Measurements from ENCODE around the gene ZNF79. TPM values are rescaled to one million over a fixed set of nuclear protein-coding genes. Genes with fewer than 3 reads are reported as not detected.

Gene ZNF79
- total and polyA plus RNA-seq, 9 of the 15 experiments (the other 6 are each of a cell fraction or from before 2014, with no cell fraction given) = 0.62 to 7.0 (median 4.1) TPM

DNA sequence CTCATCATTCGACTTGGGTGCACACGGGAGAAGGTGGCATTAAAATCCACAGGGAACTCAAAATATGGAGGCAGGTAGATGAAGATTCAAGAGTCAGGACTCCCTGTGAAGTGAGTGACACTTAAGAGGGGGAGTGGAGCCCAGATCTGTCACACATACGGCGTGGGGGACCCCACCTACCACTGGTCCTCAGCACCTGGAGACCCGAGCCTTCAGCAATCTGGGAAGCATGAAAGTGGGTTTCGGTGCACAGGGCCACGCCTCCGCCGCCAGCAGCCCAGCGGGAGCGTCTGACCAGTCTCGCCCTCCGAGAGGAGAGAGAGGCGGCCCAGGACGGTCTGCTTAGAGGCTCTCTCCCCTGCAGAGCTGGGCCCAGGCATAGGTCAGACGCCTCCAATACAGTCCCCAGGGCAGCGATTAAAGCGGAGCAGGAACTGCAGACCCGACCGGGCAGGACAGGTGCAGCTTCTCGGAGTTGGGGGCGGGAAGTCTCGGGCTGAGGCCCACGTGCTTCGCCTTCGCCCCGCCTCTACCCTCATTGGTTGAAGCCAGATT, 27.9 kb upstream of the ZNF79 start (continued):
- TF ChIP-seq ADNP (tag; IDR thresholded peaks at IDR 0.05) (no peak), XRCC3 (IDR thresholded peaks at IDR 0.05) (no peak), CREM (IDR thresholded peaks at IDR 0.05; ENCODE audit: low read depth) (no peak), NCOA2 (IDR thresholded peaks at IDR 0.05; ENCODE audit: partially characterized antibody in 2 of 2) (no peak), ZNF436 (CRISPR knock-in tag; IDR thresholded peaks at IDR 0.05) (no peak), PREB (CRISPR knock-in tag; IDR thresholded peaks at IDR 0.05) (no peak), ZNF24 (IDR thresholded peaks at IDR 0.05) (no peak), RBM22 (IDR thresholded peaks at IDR 0.05; ENCODE audit: low read depth, low read length, poor library complexity, severe bottlenecking) (no peak), PHB (CRISPR knock-in tag; IDR thresholded peaks at IDR 0.05) (no peak), MYC (IDR thresholded peaks at IDR 0.05; ENCODE audit: low read depth, low read length) (peak; percentile 71), MYC (CRISPR knock-in tag; IDR thresholded peaks at IDR 0.05; ENCODE audit: borderline replicate concordance, low read depth) (no peak), ARID1B (IDR thresholded peaks at IDR 0.05) (no peak), REST (IDR thresholded peaks at IDR 0.05; ENCODE audit: borderline replicate concordance) (no peak; the same call in 1 of the 2 replicates), REST (CRISPR knock-in tag; IDR thresholded peaks at IDR 0.05; ENCODE audit: low read depth) (0 out of 2 replicates have a peak, but pooled peaks have one; percentile 25), ZNF444 (CRISPR knock-in tag; IDR thresholded peaks at IDR 0.05) (no peak)
- TF ChIP-seq, protein P1, sequence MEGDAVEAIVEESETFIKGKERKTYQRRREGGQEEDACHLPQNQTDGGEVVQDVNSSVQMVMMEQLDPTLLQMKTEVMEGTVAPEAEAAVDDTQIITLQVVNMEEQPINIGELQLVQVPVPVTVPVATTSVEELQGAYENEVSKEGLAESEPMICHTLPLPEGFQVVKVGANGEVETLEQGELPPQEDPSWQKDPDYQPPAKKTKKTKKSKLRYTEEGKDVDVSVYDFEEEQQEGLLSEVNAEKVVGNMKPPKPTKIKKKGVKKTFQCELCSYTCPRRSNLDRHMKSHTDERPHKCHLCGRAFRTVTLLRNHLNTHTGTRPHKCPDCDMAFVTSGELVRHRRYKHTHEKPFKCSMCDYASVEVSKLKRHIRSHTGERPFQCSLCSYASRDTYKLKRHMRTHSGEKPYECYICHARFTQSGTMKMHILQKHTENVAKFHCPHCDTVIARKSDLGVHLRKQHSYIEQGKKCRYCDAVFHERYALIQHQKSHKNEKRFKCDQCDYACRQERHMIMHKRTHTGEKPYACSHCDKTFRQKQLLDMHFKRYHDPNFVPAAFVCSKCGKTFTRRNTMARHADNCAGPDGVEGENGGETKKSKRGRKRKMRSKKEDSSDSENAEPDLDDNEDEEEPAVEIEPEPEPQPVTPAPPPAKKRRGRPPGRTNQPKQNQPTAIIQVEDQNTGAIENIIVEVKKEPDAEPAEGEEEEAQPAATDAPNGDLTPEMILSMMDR (IDR thresholded peaks at IDR 0.05 in 2 of 3, conservative IDR thresholded peaks at IDR 0.05 in 1 of 3; ENCODE audit: insufficient read depth in 2 of 3, low read depth in 1 of 3, low read length in 3 of 3) = no peak
- TF ChIP-seq, protein P2, sequence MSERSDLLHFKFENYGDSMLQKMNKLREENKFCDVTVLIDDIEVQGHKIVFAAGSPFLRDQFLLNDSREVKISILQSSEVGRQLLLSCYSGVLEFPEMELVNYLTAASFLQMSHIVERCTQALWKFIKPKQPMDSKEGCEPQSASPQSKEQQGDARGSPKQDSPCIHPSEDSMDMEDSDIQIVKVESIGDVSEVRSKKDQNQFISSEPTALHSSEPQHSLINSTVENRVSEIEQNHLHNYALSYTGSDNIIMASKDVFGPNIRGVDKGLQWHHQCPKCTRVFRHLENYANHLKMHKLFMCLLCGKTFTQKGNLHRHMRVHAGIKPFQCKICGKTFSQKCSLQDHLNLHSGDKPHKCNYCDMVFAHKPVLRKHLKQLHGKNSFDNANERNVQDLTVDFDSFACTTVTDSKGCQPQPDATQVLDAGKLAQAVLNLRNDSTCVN (CRISPR knock-in tag; IDR thresholded peaks at IDR 0.05) = no peak
